ENCODE results near the gene PSMB1. TPM values are rescaled to one million over a fixed set of nuclear protein-coding genes. Genes with fewer than 3 reads are reported as not detected.
"Not testable (repeated sequence)": the region's sequence is repeated elsewhere in the genome, so short reads cannot be mapped to it uniquely, and the experiment has no call there.

Gene PSMB1
- total RNA-seq, 1 donor from 2014 or later = 117 TPM

- ATAC-seq (no peak), DNase-seq (no peak)
- Histone ChIP-seq H3K4me1 (no peaks in the 10 kb centered on the region), H3K4me3 (no peak overlapping the region), H3K27ac (no peak overlapping the region), H3K9me3 (no peaks in the 10 kb centered on the region), H3K27me3 (ENCODE audit: low read depth) (no peaks in the 10 kb centered on the region), H3K36me3 (no peaks in the 10 kb centered on the region)
- TF ChIP-seq CTCF (IDR thresholded peaks at IDR 0.05) = no peak
- intact Hi-C loops (cut with DNase I) = no loop called here
Measured at GRCh38 chr6:170505306-170505705, 47.8 kb downstream of the PSMB1 start.

GRCh38 chr6:170504479-170504878 lies 48.6 kb downstream of the PSMB1 start:
- intact Hi-C loops (cut with DNase I) = no loop called here
- Histone ChIP-seq H3K36me3 (no peaks in the 10 kb centered on the region), H3K4me3 (no peak overlapping the region), H3K9me3 (no peaks in the 10 kb centered on the region), H3K27me3 (ENCODE audit: low read depth) (no peaks in the 10 kb centered on the region), H3K27ac (no peak overlapping the region), H3K4me1 (no peaks in the 10 kb centered on the region)
- no peak for ATAC-seq
- no peak for DNase-seq
- TF ChIP-seq CTCF (IDR thresholded peaks at IDR 0.05) = no peak

GRCh38 chr6:170503414-170503761 lies 49.7 kb downstream of the PSMB1 start:
- DNase-seq = no peak
- Histone ChIP-seq H3K27ac (no peak overlapping the region), H3K36me3 (no peaks in the 10 kb centered on the region), H3K27me3 (ENCODE audit: low read depth) (no peaks in the 10 kb centered on the region), H3K9me3 (no peaks in the 10 kb centered on the region), H3K4me3 (no peak overlapping the region), H3K4me1 (no peaks in the 10 kb centered on the region)
- intact Hi-C loops (cut with DNase I) = no loop called here
- ATAC-seq = no peak
- TF ChIP-seq CTCF (IDR thresholded peaks at IDR 0.05) = no peak

- intact Hi-C loops (cut with DNase I); DNase-seq; H3K4me1 ChIP-seq; H3K9me3 ChIP-seq; H3K27ac ChIP-seq; H3K4me3 ChIP-seq; H3K36me3 ChIP-seq; ATAC-seq; H3K27me3 ChIP-seq (ENCODE audit: low read depth): not testable (repeated sequence)
Measured at GRCh38 chr6:170502733-170503413, 50.2 kb downstream of the PSMB1 start.

- intact Hi-C loops (cut with DNase I); DNase-seq; H3K9me3 ChIP-seq; H3K36me3 ChIP-seq; H3K27me3 ChIP-seq (ENCODE audit: low read depth); H3K4me1 ChIP-seq; H3K4me3 ChIP-seq; H3K27ac ChIP-seq; ATAC-seq: not testable (repeated sequence)
Measured at GRCh38 chr6:170502268-170502667, 50.8 kb downstream of the PSMB1 start.

- no peak overlapping the region for H3K4me3 ChIP-seq
- H3K36me3 ChIP-seq = no peaks in the 10 kb centered on the region
- H3K9me3 ChIP-seq = no peaks in the 10 kb centered on the region
- no peaks in the 10 kb centered on the region for H3K4me1 ChIP-seq
- ATAC-seq (no peak), DNase-seq (no peak)
- intact Hi-C loops (cut with DNase I) = no loop called here
- no peaks in the 10 kb centered on the region for H3K27me3 ChIP-seq (ENCODE audit: low read depth)
- H3K27ac ChIP-seq = no peak overlapping the region
- no peak for TF ChIP-seq CTCF (IDR thresholded peaks at IDR 0.05)
Measured at GRCh38 chr6:170500955-170501590, 52.0 kb downstream of the PSMB1 start.
